HUES6 (cell line): Measurements from ENCODE around the gene AACS.

ENCODE experiments used
- H3K27ac ChIP-seq: 2 replicates; pipeline ENCODE4 v1.7.0; 2013; ENCODE audit warnings: low read depth, mild to moderate bottlenecking, low read length, inconsistent platforms
- H3K27me3 ChIP-seq: 2 replicates; pipeline ENCODE4 v1.6.1; 2013; ENCODE audit warnings: low read length; ENCODE audit not compliant: control insufficient read depth, insufficient read depth
- H3K36me3 ChIP-seq: 2 replicates; pipeline ENCODE4 v1.6.1; 2013; ENCODE audit warnings: low read length; ENCODE audit not compliant: control insufficient read depth, insufficient read depth
- H3K4me1 ChIP-seq: 2 replicates; pipeline ENCODE4 v1.6.1; 2013; ENCODE audit warnings: low read length; ENCODE audit not compliant: control insufficient read depth, insufficient read depth
- H3K4me3 ChIP-seq: 2 replicates; pipeline ENCODE4 v1.5.1; 2013; ENCODE audit warnings: low read depth, low read length
- H3K9ac ChIP-seq: one replicate; pipeline ENCODE4 v1.6.1; 2013; ENCODE audit warnings: mild to moderate bottlenecking, low read length
- H3K9me3 ChIP-seq: 2 replicates; pipeline ENCODE4 v1.6.1; 2013; ENCODE audit warnings: low read depth, low read length; ENCODE audit not compliant: control insufficient read depth, insufficient read depth

AACS gene

GRCh38 chr12:125169870-125170269, 104.6 kb downstream of the AACS start:
- Histone ChIP-seq H3K36me3 (no peaks in the 10 kb centered on the region), H3K4me1 (no peaks in the 10 kb centered on the region), H3K27ac (no peak overlapping the region), H3K9ac (no peak overlapping the region), H3K9me3 (no peaks in the 10 kb centered on the region), H3K27me3 (no peaks in the 10 kb centered on the region), H3K4me3 (no peak overlapping the region)

GRCh38 chr12:125171267-125171666, 106.0 kb downstream of the AACS start:
- Histone ChIP-seq H3K9ac (no peak overlapping the region), H3K27ac (no peak overlapping the region), H3K9me3 (peaks cover 7% of the 10 kb centered on the region; the same call in 1 of the 2 replicates), H3K4me3 (no peak overlapping the region), H3K36me3 (no peaks in the 10 kb centered on the region), H3K27me3 (no peaks in the 10 kb centered on the region), H3K4me1 (no peaks in the 10 kb centered on the region)

GRCh38 chr12:125172231-125172850, 107.1 kb downstream of the AACS start:
- Histone ChIP-seq H3K9me3 (peaks cover 7% of the 10 kb centered on the region; the same call in 1 of the 2 replicates), H3K9ac (no peak overlapping the region), H3K36me3 (no peaks in the 10 kb centered on the region), H3K27ac (no peak overlapping the region), H3K27me3 (no peaks in the 10 kb centered on the region), H3K4me3 (no peak overlapping the region), H3K4me1 (no peaks in the 10 kb centered on the region)

- H3K4me3 ChIP-seq = no peak overlapping the region
- no peaks in the 10 kb centered on the region for H3K36me3 ChIP-seq
- no peak overlapping the region for H3K27ac ChIP-seq
- H3K4me1 ChIP-seq = no peaks in the 10 kb centered on the region
- no peaks in the 10 kb centered on the region for H3K27me3 ChIP-seq
- no peak overlapping the region for H3K9ac ChIP-seq
- H3K9me3 ChIP-seq = peaks cover 7% of the 10 kb centered on the region; the same call in 1 of the 2 replicates
Observed at GRCh38 chr12:125175576-125175975, 110.3 kb downstream of the AACS start.

GRCh38 chr12:125178222-125178621, 113.0 kb downstream of the AACS start:
- Histone ChIP-seq H3K4me3 (no peak overlapping the region), H3K4me1 (no peaks in the 10 kb centered on the region), H3K27ac (no peak overlapping the region), H3K9ac (no peak overlapping the region), H3K9me3 (peaks cover 7% of the 10 kb centered on the region; the same call in 1 of the 2 replicates), H3K36me3 (no peaks in the 10 kb centered on the region), H3K27me3 (peaks cover 19% of the 10 kb centered on the region)

GRCh38 chr12:125180144-125180543, 114.9 kb downstream of the AACS start:
- Histone ChIP-seq H3K9me3 (peaks cover 6% of the 10 kb centered on the region; the same call in 1 of the 2 replicates), H3K36me3 (no peaks in the 10 kb centered on the region), H3K4me1 (peaks cover 19% of the 10 kb centered on the region), H3K27ac (no peak overlapping the region), H3K27me3 (peaks cover 38% of the 10 kb centered on the region), H3K9ac (no peak overlapping the region), H3K4me3 (no peak overlapping the region)

GRCh38 chr12:125181107-125181506, 115.9 kb downstream of the AACS start:
- no peaks in the 10 kb centered on the region for H3K9me3 ChIP-seq
- no peak overlapping the region for H3K4me3 ChIP-seq
- peaks cover 24% of the 10 kb centered on the region for H3K4me1 ChIP-seq
- H3K9ac ChIP-seq = no peak overlapping the region
- H3K36me3 ChIP-seq = no peaks in the 10 kb centered on the region
- no peak overlapping the region for H3K27ac ChIP-seq
- peaks cover 46% of the 10 kb centered on the region for H3K27me3 ChIP-seq

GRCh38 chr12:125183187-125184067, 118.2 kb downstream of the AACS start:
- Histone ChIP-seq H3K27me3 (peaks cover 63% of the 10 kb centered on the region), H3K36me3 (no peaks in the 10 kb centered on the region), H3K4me1 (peaks cover 33% of the 10 kb centered on the region), H3K27ac (no peak overlapping the region), H3K9me3 (no peaks in the 10 kb centered on the region), H3K9ac (peak overlapping the region; percentile 20), H3K4me3 (peak overlapping the region; percentile 49)

- H3K27me3 ChIP-seq = peaks cover 72% of the 10 kb centered on the region
Observed at GRCh38 chr12:125184213-125184967, 119.2 kb downstream of the AACS start.

GRCh38 chr12:125185311-125185739, 120.1 kb downstream of the AACS start:
- peak overlapping the region; percentile 72 for H3K4me3 ChIP-seq
- H3K36me3 ChIP-seq = no peaks in the 10 kb centered on the region
- H3K9ac ChIP-seq = peak overlapping the region; percentile 61
- H3K27ac ChIP-seq = no peak overlapping the region; the same call in 1 of the 2 replicates
- H3K4me1 ChIP-seq = peaks cover 49% of the 10 kb centered on the region
- no peaks in the 10 kb centered on the region for H3K9me3 ChIP-seq
- peaks cover 82% of the 10 kb centered on the region for H3K27me3 ChIP-seq

More at GRCh38 chr12:125184213-125184967, 119.2 kb downstream of the AACS start:
- Histone ChIP-seq H3K9ac (peak overlapping the region; percentile 20), H3K9me3 (no peaks in the 10 kb centered on the region), H3K4me3 (peak overlapping the region; percentile 72), H3K36me3 (no peaks in the 10 kb centered on the region), H3K4me1 (peaks cover 41% of the 10 kb centered on the region), H3K27ac (no peak overlapping the region)
